ENCODE measurements around the gene C15orf62.

GRCh38 chr15:40739854-40740253 is 29.9 kb upstream of the C15orf62 start:
- TF ChIP-seq CTCF (IDR thresholded peaks at IDR 0.05) (no peak), POLR2A (IDR thresholded peaks at IDR 0.05) (no peak)

All from adrenal gland (tissue), 5 donors.